Thyroid gland (tissue), 4 donors: ENCODE results near the gene C2CD3.

Experiments used
- POLR2A ChIP-seq, 2 donors: fragments of 450-650 bp; IDR thresholded peaks; one replicate each; pipeline ENCODE4 v1.6.1; 2017; ENCODE audit warnings: antibody characterized with exemption in 2 of 2, mild to moderate bottlenecking in 2 of 2, moderate library complexity in 1 of 2
- TF ChIP-seq, protein P1 (sequence below), 6 experiments: fragments of 200-600 bp in 3 of 6; fragments of 450-650 bp in 3 of 6; sonication (generic) in 3 of 6; IDR thresholded peaks; one replicate each; pipeline ENCODE4 v1.5.1; 2016 to 2019; ENCODE audit warnings: antibody characterized with exemption in 6 of 6, mild to moderate bottlenecking in 2 of 6, inconsistent platforms in 1 of 6, moderate library complexity in 1 of 6

DNA sequence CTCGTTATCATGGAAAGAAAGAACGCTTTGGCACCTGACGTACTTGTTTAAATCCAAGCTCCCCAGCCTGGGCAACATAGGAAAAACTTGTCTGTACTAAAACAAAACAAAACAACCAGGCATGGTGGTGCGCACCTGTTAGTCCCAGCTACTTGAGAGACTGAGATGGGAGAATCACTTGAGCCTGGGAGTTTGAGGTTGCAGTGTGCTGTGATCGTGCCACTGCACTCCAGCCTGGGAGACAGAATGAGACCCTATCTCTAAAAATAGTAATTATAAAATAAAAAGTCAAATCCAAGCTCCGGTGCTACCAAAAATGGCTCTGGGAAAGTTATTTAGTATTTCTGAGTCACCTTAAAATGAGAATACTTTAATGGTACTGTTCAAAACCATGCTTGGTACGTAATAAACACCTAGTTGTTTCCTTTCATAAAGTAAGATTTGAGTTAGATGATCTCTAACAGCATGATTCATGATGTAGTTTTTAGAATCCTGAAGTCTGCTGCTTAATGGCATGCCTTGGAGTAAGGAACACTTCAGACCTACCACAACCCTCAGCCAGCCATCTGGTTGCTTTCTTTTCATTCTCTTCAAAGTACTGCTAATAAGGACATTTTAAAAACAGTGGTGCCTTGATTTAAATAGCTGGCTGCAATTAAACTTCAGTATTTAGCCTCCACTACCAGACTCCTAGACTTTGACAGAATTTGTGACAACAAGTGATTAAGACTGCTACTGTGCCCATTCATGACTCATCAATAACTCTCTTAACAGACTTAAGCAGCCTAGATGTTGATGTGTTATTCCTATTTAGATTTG, 8.6 kb upstream of the C2CD3 start:
- TF ChIP-seq, protein P1, sequence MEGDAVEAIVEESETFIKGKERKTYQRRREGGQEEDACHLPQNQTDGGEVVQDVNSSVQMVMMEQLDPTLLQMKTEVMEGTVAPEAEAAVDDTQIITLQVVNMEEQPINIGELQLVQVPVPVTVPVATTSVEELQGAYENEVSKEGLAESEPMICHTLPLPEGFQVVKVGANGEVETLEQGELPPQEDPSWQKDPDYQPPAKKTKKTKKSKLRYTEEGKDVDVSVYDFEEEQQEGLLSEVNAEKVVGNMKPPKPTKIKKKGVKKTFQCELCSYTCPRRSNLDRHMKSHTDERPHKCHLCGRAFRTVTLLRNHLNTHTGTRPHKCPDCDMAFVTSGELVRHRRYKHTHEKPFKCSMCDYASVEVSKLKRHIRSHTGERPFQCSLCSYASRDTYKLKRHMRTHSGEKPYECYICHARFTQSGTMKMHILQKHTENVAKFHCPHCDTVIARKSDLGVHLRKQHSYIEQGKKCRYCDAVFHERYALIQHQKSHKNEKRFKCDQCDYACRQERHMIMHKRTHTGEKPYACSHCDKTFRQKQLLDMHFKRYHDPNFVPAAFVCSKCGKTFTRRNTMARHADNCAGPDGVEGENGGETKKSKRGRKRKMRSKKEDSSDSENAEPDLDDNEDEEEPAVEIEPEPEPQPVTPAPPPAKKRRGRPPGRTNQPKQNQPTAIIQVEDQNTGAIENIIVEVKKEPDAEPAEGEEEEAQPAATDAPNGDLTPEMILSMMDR (IDR thresholded peaks at IDR 0.05), result no peak
- TF ChIP-seq POLR2A (IDR thresholded peaks at IDR 0.05), result no peak
